Neural cell (in vitro differentiated cells): Measurements from ENCODE around the gene ALDH7A1. TPM values are rescaled to one million over a fixed set of nuclear protein-coding genes. Genes with fewer than 3 reads are reported as not detected.

Source experiments
- H2AFZ ChIP-seq: fragments of 200-600, 300-800 bp; sonication (generic), shearing (Covaris generic); 2 replicates; pipeline ENCODE4 v1.6.0; 2014; ENCODE audit warnings: low read depth, mild to moderate bottlenecking, antibody characterized with exemption, low read length, moderate library complexity
- H3F3A ChIP-seq: fragments of 200-600 bp; shearing (Covaris generic); 2 replicates; pipeline ENCODE4 v1.6.1; 2016; ENCODE audit warnings: mild to moderate bottlenecking, moderate library complexity, mixed read lengths, antibody characterized with exemption, low read length; ENCODE audit not compliant: insufficient read depth, poor library complexity, severe bottlenecking
- H3K27ac ChIP-seq: fragments of 200-600, 300-800 bp; sonication (generic), shearing (Covaris generic); 2 replicates; pipeline ENCODE4 v1.5.1; 2014; ENCODE audit warnings: mild to moderate bottlenecking, low read length, moderate library complexity
- H3K27me3 ChIP-seq: fragments of 300-800, 200-600 bp; sonication (generic), shearing (Covaris generic); 2 replicates; pipeline ENCODE4 v1.6.0; 2014; ENCODE audit warnings: mild to moderate bottlenecking, low read depth, low read length, moderate library complexity; ENCODE audit not compliant: insufficient read depth
- H3K36me3 ChIP-seq: fragments of 300-800, 200-600 bp; sonication (generic), shearing (Covaris generic); 2 replicates; pipeline ENCODE4 v1.5.1; 2014; ENCODE audit warnings: mild to moderate bottlenecking, antibody characterized with exemption, low read length, moderate library complexity; ENCODE audit not compliant: insufficient read depth
- H3K4me2 ChIP-seq: fragments of 300-800, 200-600 bp; sonication (generic), shearing (Covaris generic); 2 replicates; pipeline ENCODE4 v1.6.0; 2014; ENCODE audit warnings: mild to moderate bottlenecking, low read length
- H3K4me3 ChIP-seq: fragments of 300-800, 200-600 bp; sonication (generic), shearing (Covaris generic); 2 replicates; pipeline ENCODE4 v1.5.1; 2014; ENCODE audit warnings: mild to moderate bottlenecking, low read length, moderate library complexity
- H3K79me2 ChIP-seq: fragments of 200-600 bp; shearing (Covaris generic); replicated peaks from 2 replicates; pipeline ENCODE4 v1.6.0; 2014; ENCODE audit warnings: mild to moderate bottlenecking, low read length, moderate library complexity; ENCODE audit not compliant: insufficient read depth
- H3K9ac ChIP-seq: fragments of 300-800, 200-600 bp; sonication (generic), shearing (Covaris generic); 2 replicates; pipeline ENCODE4 v1.6.1; 2016; ENCODE audit warnings: mild to moderate bottlenecking, low read length, mixed read lengths
- H3K9me2 ChIP-seq: fragments of 200-600 bp; shearing (Covaris generic); 2 replicates; pipeline ENCODE4 v1.6.1; 2016; ENCODE audit warnings: mild to moderate bottlenecking, low read length, mixed read lengths; ENCODE audit not compliant: insufficient read depth
- H3K9me3 ChIP-seq: fragments of 200-600, 300-800 bp; sonication (generic), shearing (Covaris generic); 2 replicates; pipeline ENCODE4 v1.6.1; 2016; ENCODE audit warnings: mild to moderate bottlenecking, mixed run types, low read length, moderate library complexity, mixed read lengths
- H4K20me1 ChIP-seq: fragments of 200-600 bp; shearing (Covaris generic); 2 replicates; pipeline ENCODE4 v1.6.1; 2016; ENCODE audit warnings: mild to moderate bottlenecking, mixed run types; ENCODE audit not compliant: insufficient read depth
- EP300 ChIP-seq: fragments of 450-650 bp; conservative IDR thresholded peaks from 2 replicates; pipeline ENCODE4 v1.6.1; 2014; ENCODE audit warnings: antibody characterized with exemption, mild to moderate bottlenecking, moderate library complexity; ENCODE audit not compliant: poor library complexity, severe bottlenecking
- EZH2 ChIP-seq: fragments of 200-600, 300-800 bp; shearing (Covaris generic), sonication (generic); IDR thresholded peaks from 2 replicates; pipeline ENCODE4 v1.6.1; 2014; ENCODE audit warnings: antibody characterized with exemption, low read length, borderline replicate concordance, mild to moderate bottlenecking; ENCODE audit not compliant: insufficient read depth, poor library complexity, severe bottlenecking
- MXI1 ChIP-seq: fragments of 450-650 bp; conservative IDR thresholded peaks from 2 replicates; pipeline ENCODE4 v1.6.1; 2014; ENCODE audit warnings: antibody characterized with exemption, mild to moderate bottlenecking; ENCODE audit not compliant: poor library complexity, severe bottlenecking
- POLR2AphosphoS5 ChIP-seq: IDR thresholded peaks from 2 replicates; pipeline ENCODE4 v1.6.1; 2012
- RAD21 ChIP-seq: fragments of 450-650 bp; conservative IDR thresholded peaks from 2 replicates; pipeline ENCODE4 v1.6.1; 2014; ENCODE audit warnings: antibody characterized with exemption, mild to moderate bottlenecking, moderate library complexity
- SMC3 ChIP-seq: fragments of 450-650 bp; conservative IDR thresholded peaks from 2 replicates; pipeline ENCODE4 v1.6.1; 2014; ENCODE audit warnings: antibody characterized with exemption, mild to moderate bottlenecking, moderate library complexity; ENCODE audit not compliant: poor library complexity
- TAF1 ChIP-seq: IDR thresholded peaks from 2 replicates; pipeline ENCODE4 v1.6.1; 2012; ENCODE audit warnings: low read depth
- polyA plus RNA-seq: library from polyadenylated mRNA; depleted of rRNA; stranded (reverse); fragments of >200 nt; gene quantifications from 2 replicates; pipeline ENCODE4 v1.2.3, GENCODE V29; 2014
- TF ChIP-seq, protein P1 (sequence below): fragments of 450-650 bp; IDR thresholded peaks from 2 replicates; pipeline ENCODE4 v1.5.1; 2014; ENCODE audit warnings: antibody characterized with exemption, mild to moderate bottlenecking, moderate library complexity; ENCODE audit not compliant: poor library complexity, severe bottlenecking
- TF ChIP-seq, protein P2 (sequence below): IDR thresholded peaks from 2 replicates; pipeline ENCODE4 v1.6.1; 2012; ENCODE audit warnings: borderline replicate concordance

The ALDH7A1 gene
- polyA plus RNA-seq, 1 donor from 2014 or later = 23.4 TPM

DNA sequence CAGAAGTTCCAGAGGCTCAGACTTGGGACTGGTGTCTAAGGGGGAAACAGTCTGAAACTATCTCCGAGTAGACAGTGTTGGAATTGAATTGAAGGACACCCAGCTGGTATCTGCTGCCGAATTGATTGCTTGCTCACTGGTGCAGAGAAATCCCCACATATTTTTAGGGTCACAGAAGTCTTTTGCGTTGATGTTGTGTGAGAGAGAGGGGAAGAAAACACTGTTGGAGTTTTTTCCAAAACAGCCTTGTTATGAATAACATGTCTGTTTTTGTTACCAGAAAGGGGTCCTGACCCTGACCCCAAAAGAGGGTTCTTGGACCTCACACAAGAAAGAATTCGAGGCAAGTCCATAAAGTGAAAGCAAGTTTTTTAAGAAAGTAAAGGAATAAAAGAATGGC, 81.3 kb downstream of the ALDH7A1 start:
- Histone ChIP-seq H3K79me2 (no peaks in the 10 kb centered on the region), H3K4me2 (no peak overlapping the region), H4K20me1 (no peaks in the 10 kb centered on the region), H3K9me3 (no peaks in the 10 kb centered on the region), H3F3A (no peaks in the 10 kb centered on the region), H3K4me3 (no peak overlapping the region), H3K9me2 (no peaks in the 10 kb centered on the region), H3K9ac (no peak overlapping the region), H3K27ac (no peak overlapping the region), H3K36me3 (no peaks in the 10 kb centered on the region), H3K27me3 (no peaks in the 10 kb centered on the region), H2AFZ (no peak overlapping the region)
- TF ChIP-seq, protein P1, sequence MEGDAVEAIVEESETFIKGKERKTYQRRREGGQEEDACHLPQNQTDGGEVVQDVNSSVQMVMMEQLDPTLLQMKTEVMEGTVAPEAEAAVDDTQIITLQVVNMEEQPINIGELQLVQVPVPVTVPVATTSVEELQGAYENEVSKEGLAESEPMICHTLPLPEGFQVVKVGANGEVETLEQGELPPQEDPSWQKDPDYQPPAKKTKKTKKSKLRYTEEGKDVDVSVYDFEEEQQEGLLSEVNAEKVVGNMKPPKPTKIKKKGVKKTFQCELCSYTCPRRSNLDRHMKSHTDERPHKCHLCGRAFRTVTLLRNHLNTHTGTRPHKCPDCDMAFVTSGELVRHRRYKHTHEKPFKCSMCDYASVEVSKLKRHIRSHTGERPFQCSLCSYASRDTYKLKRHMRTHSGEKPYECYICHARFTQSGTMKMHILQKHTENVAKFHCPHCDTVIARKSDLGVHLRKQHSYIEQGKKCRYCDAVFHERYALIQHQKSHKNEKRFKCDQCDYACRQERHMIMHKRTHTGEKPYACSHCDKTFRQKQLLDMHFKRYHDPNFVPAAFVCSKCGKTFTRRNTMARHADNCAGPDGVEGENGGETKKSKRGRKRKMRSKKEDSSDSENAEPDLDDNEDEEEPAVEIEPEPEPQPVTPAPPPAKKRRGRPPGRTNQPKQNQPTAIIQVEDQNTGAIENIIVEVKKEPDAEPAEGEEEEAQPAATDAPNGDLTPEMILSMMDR = no peak
- TF ChIP-seq MXI1 (no peak), TAF1 (no peak), RAD21 (no peak), SMC3 (no peak), EZH2 (no peak), EP300 (no peak), POLR2AphosphoS5 (no peak)
- TF ChIP-seq, protein P2, sequence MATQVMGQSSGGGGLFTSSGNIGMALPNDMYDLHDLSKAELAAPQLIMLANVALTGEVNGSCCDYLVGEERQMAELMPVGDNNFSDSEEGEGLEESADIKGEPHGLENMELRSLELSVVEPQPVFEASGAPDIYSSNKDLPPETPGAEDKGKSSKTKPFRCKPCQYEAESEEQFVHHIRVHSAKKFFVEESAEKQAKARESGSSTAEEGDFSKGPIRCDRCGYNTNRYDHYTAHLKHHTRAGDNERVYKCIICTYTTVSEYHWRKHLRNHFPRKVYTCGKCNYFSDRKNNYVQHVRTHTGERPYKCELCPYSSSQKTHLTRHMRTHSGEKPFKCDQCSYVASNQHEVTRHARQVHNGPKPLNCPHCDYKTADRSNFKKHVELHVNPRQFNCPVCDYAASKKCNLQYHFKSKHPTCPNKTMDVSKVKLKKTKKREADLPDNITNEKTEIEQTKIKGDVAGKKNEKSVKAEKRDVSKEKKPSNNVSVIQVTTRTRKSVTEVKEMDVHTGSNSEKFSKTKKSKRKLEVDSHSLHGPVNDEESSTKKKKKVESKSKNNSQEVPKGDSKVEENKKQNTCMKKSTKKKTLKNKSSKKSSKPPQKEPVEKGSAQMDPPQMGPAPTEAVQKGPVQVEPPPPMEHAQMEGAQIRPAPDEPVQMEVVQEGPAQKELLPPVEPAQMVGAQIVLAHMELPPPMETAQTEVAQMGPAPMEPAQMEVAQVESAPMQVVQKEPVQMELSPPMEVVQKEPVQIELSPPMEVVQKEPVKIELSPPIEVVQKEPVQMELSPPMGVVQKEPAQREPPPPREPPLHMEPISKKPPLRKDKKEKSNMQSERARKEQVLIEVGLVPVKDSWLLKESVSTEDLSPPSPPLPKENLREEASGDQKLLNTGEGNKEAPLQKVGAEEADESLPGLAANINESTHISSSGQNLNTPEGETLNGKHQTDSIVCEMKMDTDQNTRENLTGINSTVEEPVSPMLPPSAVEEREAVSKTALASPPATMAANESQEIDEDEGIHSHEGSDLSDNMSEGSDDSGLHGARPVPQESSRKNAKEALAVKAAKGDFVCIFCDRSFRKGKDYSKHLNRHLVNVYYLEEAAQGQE = no peak

DNA sequence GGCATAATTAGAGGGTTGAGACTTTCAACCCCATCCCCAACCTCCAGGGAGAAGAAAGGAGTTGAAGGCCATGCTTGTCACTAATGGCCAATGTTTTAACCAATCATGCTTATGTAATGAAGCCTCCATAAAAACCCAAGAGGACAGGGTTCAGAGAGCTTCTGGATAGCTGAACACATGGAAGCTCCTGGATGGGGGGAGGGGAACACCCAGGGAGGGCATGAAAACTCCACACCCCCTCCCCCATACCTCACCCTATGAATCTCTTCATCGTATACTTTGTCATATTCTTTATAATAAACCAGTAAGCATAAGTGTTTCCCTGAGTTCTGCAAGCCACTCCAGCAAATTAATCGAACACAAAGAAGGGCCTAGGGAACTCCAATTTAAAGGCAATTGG, 81.7 kb downstream of the ALDH7A1 start:
- Histone ChIP-seq H3K4me3 (no peak overlapping the region), H3K4me2 (no peak overlapping the region), H2AFZ (no peak overlapping the region)

More for the DNA sequence above, 81.7 kb downstream of the ALDH7A1 start:
- no peaks in the 10 kb centered on the region for H3K27me3 ChIP-seq
- no peaks in the 10 kb centered on the region for H3K79me2 ChIP-seq
- no peak overlapping the region for H3K9ac ChIP-seq
- no peaks in the 10 kb centered on the region for H3K9me2 ChIP-seq
- no peaks in the 10 kb centered on the region for H3K9me3 ChIP-seq
- H3F3A ChIP-seq = no peaks in the 10 kb centered on the region
- TF ChIP-seq RAD21 (no peak), EZH2 (no peak), MXI1 (no peak), TAF1 (no peak), POLR2AphosphoS5 (no peak), EP300 (no peak), SMC3 (no peak)
- TF ChIP-seq, protein P1 = no peak
- TF ChIP-seq, protein P2 = no peak
- H4K20me1 ChIP-seq = no peaks in the 10 kb centered on the region
- no peaks in the 10 kb centered on the region for H3K36me3 ChIP-seq
- H3K27ac ChIP-seq = no peak overlapping the region
